K562 (cell line): ENCODE data around the gene NSMF. TPM values are rescaled to one million over a fixed set of nuclear protein-coding genes. Genes with fewer than 3 reads are reported as not detected.
A peak's percentile ranks its signal among the peaks of the same experiment; 100 is the strongest.

Experiments
- ATAC-seq: fragments of 200-7000 bp; cut with Tn5 transposase; 3 replicates; pipeline ENCODE4 v1.9.1; 2020; ENCODE audit warnings: moderate library complexity
- BruUV-seq: library from RNA; stranded (reverse); fragments of 400-500 nt; replicated peaks from 2 replicates; lab custom pipeline; 2021; lab: Mats Ljungman, UMichigan
- CTCF ChIA-PET: fragments of 300-600 bp; formaldehyde crosslinking; extraction: SDS; loops from one replicate; lab custom pipeline; 2021; ENCODE audit warnings: low intra/inter-chr PET ratio; lab: Yijun Ruan, JAX
- POLR2A ChIA-PET: fragments of 300-600, 350-650 bp; sonication (Branson Sonifier 250); formaldehyde crosslinking; extraction: SDS; loops from one replicate; lab custom pipeline; 2021; ENCODE audit warnings: antibody characterized with exemption, inconsistent platforms; lab: Yijun Ruan, JAX
- DNase-seq, 4 experiments: peaks; one replicate each; pipeline versions ENCODE4 v3.0.0 to v3.0.0-alpha.2; 2011 to 2018; ENCODE audit warnings: low spot score in 3 of 4, mixed read lengths in 3 of 4; ENCODE audit errors: extremely low read depth in 1 of 4
- FAIRE-seq: peaks from 2 replicates; lab custom pipeline; 2011; peaks lifted over from hg19 to GRCh38; lab: Jason Lieb, UNC
- H2AFZ ChIP-seq: 2 replicates; pipeline ENCODE4 v1.6.0; 2011; ENCODE audit warnings: low read depth, low read length, control low read depth, inconsistent platforms
- H3K27ac ChIP-seq: fragments of 200-600 bp; 3 replicates; pipeline ENCODE4 v1.8.0; 2011; ENCODE audit warnings: low read depth, mild to moderate bottlenecking, control low read depth, inconsistent platforms, low read length, moderate library complexity, mixed read lengths; ENCODE audit errors: extremely low read depth
- H3K27me3 ChIP-seq, 2 experiments: fragments of 300-600 bp in 1 of 2; 2 replicates in 1 of 2; 3 replicates in 1 of 2; pipeline versions ENCODE4 v1.6.0 to v1.8.0; 2011; ENCODE audit warnings: inconsistent platforms in 2 of 2, low read length in 2 of 2, mild to moderate bottlenecking in 1 of 2, mixed read lengths in 1 of 2, moderate library complexity in 1 of 2; ENCODE audit not compliant: control insufficient read depth in 2 of 2, insufficient read depth in 2 of 2
- H3K36me3 ChIP-seq: fragments of 300-600 bp; 3 replicates; pipeline ENCODE4 v1.8.0; 2011; ENCODE audit warnings: mild to moderate bottlenecking, low read length, inconsistent platforms; ENCODE audit not compliant: control insufficient read depth, insufficient read depth
- H3K4me1 ChIP-seq, 2 experiments: fragments of 200-600 bp in 1 of 2; replicated peaks in 1 of 2; 2 replicates in 1 of 2; 3 replicates in 1 of 2; pipeline versions ENCODE4 v1.5.1 to v1.8.0; 2011; ENCODE audit warnings: inconsistent platforms in 2 of 2, low read length in 2 of 2, mild to moderate bottlenecking in 1 of 2, mixed read lengths in 1 of 2, moderate library complexity in 1 of 2; ENCODE audit not compliant: control insufficient read depth in 2 of 2, insufficient read depth in 2 of 2
- H3K4me2 ChIP-seq: 2 replicates; pipeline ENCODE4 v1.6.1; 2011; ENCODE audit warnings: low read length, control low read depth, inconsistent platforms, mixed read lengths; ENCODE audit not compliant: insufficient read depth
- H3K4me3 ChIP-seq: fragments of 200-600 bp; sonication (generic), shearing (Covaris generic); 2 replicates; pipeline ENCODE4 v1.5.1; 2016; ENCODE audit warnings: control low read depth, inconsistent platforms
- H3K79me2 ChIP-seq: fragments of 200-600 bp; 3 replicates; pipeline ENCODE4 v1.8.0; 2011; ENCODE audit warnings: low read length, inconsistent platforms; ENCODE audit not compliant: control insufficient read depth, insufficient read depth
- H3K9ac ChIP-seq, 2 experiments: 2 replicates each; pipeline versions ENCODE4 v1.6.0 to v1.6.1; 2011; ENCODE audit warnings: low read depth in 2 of 2, low read length in 2 of 2, control low read depth in 1 of 2, inconsistent platforms in 1 of 2, mild to moderate bottlenecking in 1 of 2, mixed read lengths in 1 of 2; ENCODE audit not compliant: insufficient read depth in 1 of 2
- H3K9me1 ChIP-seq: one replicate; pipeline ENCODE4 v1.6.0; 2011; ENCODE audit warnings: inconsistent platforms, mild to moderate bottlenecking, low read length, moderate library complexity; ENCODE audit not compliant: control insufficient read depth, insufficient read depth
- H3K9me3 ChIP-seq: replicated peaks from 2 replicates; pipeline ENCODE4 v1.5.1; 2011; ENCODE audit warnings: low read depth, low read length, inconsistent platforms; ENCODE audit not compliant: control insufficient read depth, insufficient read depth
- H4K20me1 ChIP-seq: replicated peaks from 2 replicates; pipeline ENCODE4 v1.6.1; 2011; ENCODE audit warnings: low read length, inconsistent platforms, mixed read lengths; ENCODE audit not compliant: control insufficient read depth, insufficient read depth
- ATF3 ChIP-seq, 2 experiments: fragments of 450-650 bp in 1 of 2; sonication (generic) in 1 of 2; formaldehyde crosslinking in 1 of 2; IDR thresholded peaks in 1 of 2; conservative IDR thresholded peaks in 1 of 2; 2 replicates each; pipeline versions ENCODE4 v1.6.1 to v1.8.1; 2016 to 2023; ENCODE audit warnings: mild to moderate bottlenecking in 2 of 2, moderate library complexity in 2 of 2, inconsistent platforms in 1 of 2, missing genetic modification reagents in 1 of 2
- BRF2 ChIP-seq: IDR thresholded peaks from 3 replicates; pipeline ENCODE4 v1.6.1; 2011; ENCODE audit warnings: borderline replicate concordance, mild to moderate bottlenecking; ENCODE audit not compliant: insufficient read length, insufficient read depth
- CBFB ChIP-seq: sonication (generic); formaldehyde crosslinking; IDR thresholded peaks from 2 replicates; pipeline ENCODE4 v1.4.0; 2020; ENCODE audit warnings: mild to moderate bottlenecking, missing genetic modification reagents
- CTCFL ChIP-seq: IDR thresholded peaks from 2 replicates; pipeline ENCODE4 v1.6.1; 2011; ENCODE audit warnings: borderline replicate concordance, low read depth, mild to moderate bottlenecking, moderate library complexity, low read length; ENCODE audit not compliant: insufficient read depth, poor library complexity, severe bottlenecking
- HMGN3 ChIP-seq: IDR thresholded peaks from 2 replicates; pipeline ENCODE4 v1.6.1; 2011; ENCODE audit warnings: borderline replicate concordance, low read depth, mild to moderate bottlenecking, mixed read lengths, low read length; ENCODE audit not compliant: insufficient read length; ENCODE audit errors: extremely low read depth
- SLC30A9 ChIP-seq: fragments of 250-450 bp; sonication (Bioruptor Pico); IDR thresholded peaks from 2 replicates; pipeline ENCODE4 v1.8.0; 2022; ENCODE audit warnings: mild to moderate bottlenecking, moderate library complexity
- STAG1 ChIP-seq: sonication (generic); formaldehyde crosslinking; IDR thresholded peaks from 2 replicates; pipeline ENCODE4 v1.5.0; 2020; ENCODE audit warnings: missing genetic modification reagents, borderline replicate concordance
- ZBTB49 ChIP-seq: sonication (generic); formaldehyde crosslinking; IDR thresholded peaks from 2 replicates; pipeline ENCODE4 v1.8.0; 2022; ENCODE audit warnings: missing genetic modification reagents, mild to moderate bottlenecking, borderline replicate concordance
- ZKSCAN3 ChIP-seq: fragments of 250-450 bp; sonication (Bioruptor Pico); IDR thresholded peaks from 2 replicates; pipeline ENCODE4 v1.4.0; 2020
- ZNF354B ChIP-seq: fragments of 250-450 bp; sonication (Bioruptor Pico); IDR thresholded peaks from 2 replicates; pipeline ENCODE4 v1.4.0; 2020
- ZNF717 ChIP-seq: fragments of 250-450 bp; sonication (Bioruptor Pico); IDR thresholded peaks from 2 replicates; pipeline ENCODE4 v1.5.0; 2021
- ZSCAN29 ChIP-seq: fragments of 450-650 bp; IDR thresholded peaks from 2 replicates; pipeline ENCODE4 v1.6.1; 2017
- WGBS: fragments of 100-300 bp; shearing (Covaris generic); methylation state at CpG from one replicate; pipeline ENCODE4 v1.1.6; 2016; ENCODE audit warnings: low coverage, mixed read lengths; ENCODE audit not compliant: insufficient coverage; ENCODE audit errors: missing lambda C conversion rate; 5-methylcytosine and 5-hydroxymethylcytosine counted together
- in situ Hi-C: fragments of 300-500 bp; cut with MboI; formaldehyde crosslinking; loops from 4 replicates; pipeline ENCODE4 v1.15.0; 2018; ENCODE audit warnings: inconsistent platforms, mixed read lengths
- intact Hi-C: fragments of 100-400 bp; cut with micrococcal nuclease; formaldehyde crosslinking; loops from 2 replicates; pipeline ENCODE4 v1.14.2; 2022
- polyA plus RNA-seq, 8 experiments: library from polyadenylated mRNA; depleted of rRNA in 4 of 8; stranded (reverse) in 5 of 8; unstranded in 3 of 8; fragments of >200 nt; fragmentation: Nextera tagmentation in 2 of 8; fragmentation: Illumina TruSeq in 1 of 8; extraction: Ambion mirVana in 2 of 8; extraction: Trizol in 1 of 8; gene quantifications; 2 replicates each; pipeline versions ENCODE4 v1.2.1 to v1.2.3, GENCODE V29; 2011 to 2014; ENCODE audit warnings: inconsistent platforms in 1 of 8, missing spikeins in 1 of 8
- total RNA-seq, 7 experiments: library from RNA; depleted of rRNA in 6 of 7; stranded (reverse); fragments of >200 nt in 6 of 7; fragmentation: Illumina TruSeq in 2 of 7; extraction: Trizol in 2 of 7; gene quantifications; 2 replicates each; pipeline versions ENCODE4 v1.2.1 to v1.2.3, GENCODE V29; 2011 to 2021; ENCODE audit warnings: low replicate concordance in 1 of 7

NSMF gene
- total and polyA plus RNA-seq, 9 of the 15 experiments (the other 6 are each of a cell fraction or from before 2014, with no cell fraction given), result 0.20 to 82.7 (median 29.3) TPM

GRCh38 chr9:137502008-137502911 lies 43.1 kb upstream of the NSMF start:
- H3K4me3 ChIP-seq, result no peak overlapping the region
- H3K9ac ChIP-seq, result no peak overlapping the region
- H3K27ac ChIP-seq, result no peak overlapping the region
- no peaks in the 10 kb centered on the region for H3K9me3 ChIP-seq
- H3K9me1 ChIP-seq, result no peaks in the 10 kb centered on the region
- H3K4me2 ChIP-seq, result no peak overlapping the region
- H3K27me3 ChIP-seq, result peaks cover 18 to 58% of the 10 kb centered on the region in 2 experiments; a peak in 4 of 5 replicates
- FAIRE-seq (peak; percentile 74), DNase-seq (peak; percentile 58 to 76 (median 68)), ATAC-seq (peak; percentile 81)
- in situ Hi-C loops (no loop called here), intact Hi-C loops (no loop called here)
- ChIA-PET CTCF (no interaction called here), POLR2A (interaction anchor here (0.7 kb wide), 1 partner anchor 104 kb away, joined by 3 read pairs; no protein-coding TSS in a partner anchor)
- no peaks in the 10 kb centered on the region for H3K36me3 ChIP-seq
- H2AFZ ChIP-seq, result 0 out of 2 replicates have a peak overlapping the region, but pooled peaks have one; percentile 44
- H3K4me1 ChIP-seq, result peaks cover 0 to 56% of the 10 kb centered on the region in 2 experiments; a peak in 2 of 5 replicates
- H4K20me1 ChIP-seq, result no peaks in the 10 kb centered on the region
- no peaks in the 10 kb centered on the region for H3K79me2 ChIP-seq
- WGBS, result 8% methylated on average over 24 of the region's 36 CpGs
- no TSS peak for BruUV-seq
- no peak for TF ChIP-seq ZSCAN29
- no peak for TF ChIP-seq ZKSCAN3
- TF ChIP-seq ZBTB49, result no peak
- TF ChIP-seq ZNF354B (CRISPR knock-in tag), result no peak
- TF ChIP-seq ZNF717, result no peak
- TF ChIP-seq CBFB (CRISPR knock-in tag), result no peak
- TF ChIP-seq STAG1 (CRISPR knock-in tag), result no peak
- TF ChIP-seq BRF2, result no peak
- TF ChIP-seq CTCFL, result no peak
- TF ChIP-seq HMGN3, result no peak
- peak; percentile 62 for TF ChIP-seq ATF3 (IDR thresholded peaks at IDR 0.05)
- no peak for TF ChIP-seq ATF3 (CRISPR knock-in tag; conservative IDR thresholded peaks at IDR 0.05)
- TF ChIP-seq SLC30A9 (CRISPR knock-in tag), result no peak
